Fibroblast of pulmonary artery (primary cell): ENCODE measurements around the gene PPP1R13B.

Experiments
- DNase-seq: peaks from one replicate; pipeline ENCODE4 v3.0.0-alpha.2; 2010; ENCODE audit warnings: low read depth
- H3K4me3 ChIP-seq: replicated peaks from 2 replicates; pipeline ENCODE4 v1.5.1; 2011; ENCODE audit warnings: low read depth, mild to moderate bottlenecking, control low read depth, low read length, moderate library complexity
- TF ChIP-seq, protein P1 (sequence below): IDR thresholded peaks from 2 replicates; pipeline ENCODE4 v1.5.1; 2011; ENCODE audit warnings: mild to moderate bottlenecking, control low read depth, low read length, inconsistent platforms; ENCODE audit errors: missing control alignments

PPP1R13B gene

GRCh38 chr14:103838117-103838516, 9.3 kb downstream of the PPP1R13B start:
- TF ChIP-seq, protein P1, sequence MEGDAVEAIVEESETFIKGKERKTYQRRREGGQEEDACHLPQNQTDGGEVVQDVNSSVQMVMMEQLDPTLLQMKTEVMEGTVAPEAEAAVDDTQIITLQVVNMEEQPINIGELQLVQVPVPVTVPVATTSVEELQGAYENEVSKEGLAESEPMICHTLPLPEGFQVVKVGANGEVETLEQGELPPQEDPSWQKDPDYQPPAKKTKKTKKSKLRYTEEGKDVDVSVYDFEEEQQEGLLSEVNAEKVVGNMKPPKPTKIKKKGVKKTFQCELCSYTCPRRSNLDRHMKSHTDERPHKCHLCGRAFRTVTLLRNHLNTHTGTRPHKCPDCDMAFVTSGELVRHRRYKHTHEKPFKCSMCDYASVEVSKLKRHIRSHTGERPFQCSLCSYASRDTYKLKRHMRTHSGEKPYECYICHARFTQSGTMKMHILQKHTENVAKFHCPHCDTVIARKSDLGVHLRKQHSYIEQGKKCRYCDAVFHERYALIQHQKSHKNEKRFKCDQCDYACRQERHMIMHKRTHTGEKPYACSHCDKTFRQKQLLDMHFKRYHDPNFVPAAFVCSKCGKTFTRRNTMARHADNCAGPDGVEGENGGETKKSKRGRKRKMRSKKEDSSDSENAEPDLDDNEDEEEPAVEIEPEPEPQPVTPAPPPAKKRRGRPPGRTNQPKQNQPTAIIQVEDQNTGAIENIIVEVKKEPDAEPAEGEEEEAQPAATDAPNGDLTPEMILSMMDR, result no peak
- no peak overlapping the region for H3K4me3 ChIP-seq

GRCh38 chr14:103836976-103837725, 10.2 kb downstream of the PPP1R13B start:
- H3K4me3 ChIP-seq, result no peak overlapping the region
- DNase-seq, result peak; percentile 71
- TF ChIP-seq, protein P1, result no peak

More at GRCh38 chr14:103838117-103838516, 9.3 kb downstream of the PPP1R13B start:
- no peak for DNase-seq

DNA sequence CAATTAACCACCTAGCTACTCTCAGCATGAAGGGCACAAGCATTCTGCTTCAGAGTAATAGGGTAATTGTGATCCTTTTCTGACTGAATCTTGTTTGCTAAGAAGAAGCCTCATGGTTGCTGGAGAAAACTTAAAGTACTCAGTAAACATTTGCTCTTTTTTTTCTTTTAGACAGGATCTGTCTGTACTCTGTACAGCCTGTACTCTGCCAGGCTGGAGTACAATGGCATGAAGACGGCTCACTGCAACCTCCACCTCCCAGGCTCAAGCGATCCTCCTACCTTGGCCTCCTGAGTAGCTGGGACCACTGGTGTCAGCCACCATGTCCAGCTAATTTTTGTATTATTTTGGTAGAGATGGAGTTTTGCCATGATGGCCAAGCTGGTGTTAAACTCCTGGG, 12.4 kb downstream of the PPP1R13B start:
- TF ChIP-seq, protein P1, result no peak
- no peak overlapping the region for H3K4me3 ChIP-seq
- no peak for DNase-seq

GRCh38 chr14:103833711-103834110, 13.7 kb downstream of the PPP1R13B start:
- no peak overlapping the region for H3K4me3 ChIP-seq
- TF ChIP-seq, protein P1, result no peak
- DNase-seq, result no peak

GRCh38 chr14:103832046-103832445, 15.3 kb downstream of the PPP1R13B start:
- TF ChIP-seq, protein P1, result no peak
- no peak overlapping the region for H3K4me3 ChIP-seq
- no peak for DNase-seq

GRCh38 chr14:103830511-103831270, 16.7 kb downstream of the PPP1R13B start:
- TF ChIP-seq, protein P1, result no peak
- no peak for DNase-seq
- H3K4me3 ChIP-seq, result no peak overlapping the region
